Mammary epithelial cell (primary cell): ENCODE data around the gene CLCNKB.

Source experiments
- CTCF ChIP-seq, 2 donors: IDR thresholded peaks in 1 of 2; conservative IDR thresholded peaks in 1 of 2; 2 replicates each; pipeline ENCODE4 v1.5.1; 2011 to 2012; ENCODE audit warnings: inconsistent platforms in 2 of 2, low read length in 2 of 2, mild to moderate bottlenecking in 2 of 2, control low read depth in 1 of 2, low read depth in 1 of 2; ENCODE audit not compliant: insufficient read depth in 1 of 2; ENCODE audit errors: extremely low read depth in 1 of 2
- EZH2 ChIP-seq: IDR thresholded peaks from 2 replicates; pipeline ENCODE4 v1.6.1; 2012; ENCODE audit warnings: low read length, inconsistent platforms, borderline replicate concordance

- TF ChIP-seq CTCF (conservative IDR thresholded peaks at IDR 0.05 in 1 of 2, IDR thresholded peaks at IDR 0.05 in 1 of 2; ENCODE audit: extremely low read depth in 1 of 2, insufficient read depth in 1 of 2, low read depth in 1 of 2, low read length in 2 of 2) (no peak), EZH2 (no peak)
Measured at GRCh38 chr1:16031551-16031950, 12.0 kb upstream of the CLCNKB start.
